Frontal cortex (tissue), 4 donors: Measurements from ENCODE around the gene DYNC2I2. TPM values are rescaled to one million over a fixed set of nuclear protein-coding genes. Genes with fewer than 3 reads are reported as not detected.

ENCODE experiments used
- DNase-seq, 2 donors: peaks; one replicate each; pipeline ENCODE4 v3.0.0; 2012; ENCODE audit warnings: low spot score in 2 of 2
- FAIRE-seq: peaks from 2 replicates; lab custom pipeline; 2012; peaks lifted over from hg19 to GRCh38; lab: Jason Lieb, UNC
- total RNA-seq: library from RNA; depleted of rRNA; stranded (reverse); fragments of >200 nt; gene quantifications from one replicate; pipeline ENCODE4 v1.2.3, GENCODE V29; 2014
- donor health status: control.
- donor health status: control.
- donor health status: control.

DYNC2I2 gene
- total RNA-seq, 1 donor from 2014 or later: 31.4 TPM

- DNase-seq (no peak), FAIRE-seq (no peak)
These were observed 16.0 kb downstream of the DYNC2I2 start for GRCh38 chr9:128640603-128641002.

GRCh38 chr9:128638580-128638979 is 18.1 kb downstream of the DYNC2I2 start:
- FAIRE-seq (no peak), DNase-seq (no peak)

- DNase-seq: no peak
- FAIRE-seq: no peak
These were observed 19.0 kb downstream of the DYNC2I2 start for GRCh38 chr9:128637656-128638055.

GRCh38 chr9:128636556-128637530 is 19.8 kb downstream of the DYNC2I2 start:
- DNase-seq (no peak), FAIRE-seq (no peak)

GRCh38 chr9:128636024-128636390 is 20.6 kb downstream of the DYNC2I2 start:
- DNase-seq: no peak
- FAIRE-seq: no peak

- FAIRE-seq (no peak), DNase-seq (peak in 1 of 2 donors; percentile 69)
These were observed 21.2 kb downstream of the DYNC2I2 start for GRCh38 chr9:128635266-128636023.

GRCh38 chr9:128634651-128635262 is 21.9 kb downstream of the DYNC2I2 start:
- DNase-seq (no peak), FAIRE-seq (no peak)

GRCh38 chr9:128634111-128634510 is 22.5 kb downstream of the DYNC2I2 start:
- FAIRE-seq (no peak), DNase-seq (no peak)

- FAIRE-seq (no peak), DNase-seq (no peak)
These were observed 23.0 kb downstream of the DYNC2I2 start for GRCh38 chr9:128633601-128634000.

GRCh38 chr9:128633057-128633456 is 23.6 kb downstream of the DYNC2I2 start:
- FAIRE-seq (no peak), DNase-seq (no peak)

- DNase-seq (no peak), FAIRE-seq (no peak)
These were observed 24.2 kb downstream of the DYNC2I2 start for GRCh38 chr9:128632486-128632885.

- no peak for DNase-seq
- FAIRE-seq: no peak
These were observed 24.6 kb downstream of the DYNC2I2 start for GRCh38 chr9:128632066-128632465.

- no peak for FAIRE-seq
- no peak for DNase-seq
These were observed 25.0 kb downstream of the DYNC2I2 start for GRCh38 chr9:128631636-128632035.

- DNase-seq (no peak), FAIRE-seq (no peak)
These were observed 26.6 kb downstream of the DYNC2I2 start for GRCh38 chr9:128629852-128630545.

GRCh38 chr9:128629136-128629535 is 27.5 kb downstream of the DYNC2I2 start:
- no peak for FAIRE-seq
- no peak for DNase-seq

GRCh38 chr9:128628471-128629048 is 28.1 kb downstream of the DYNC2I2 start:
- DNase-seq (no peak), FAIRE-seq (no peak)

- FAIRE-seq (no peak), DNase-seq (no peak)
These were observed 28.7 kb downstream of the DYNC2I2 start for GRCh38 chr9:128627906-128628305.

- FAIRE-seq (no peak), DNase-seq (no peak)
These were observed 29.4 kb downstream of the DYNC2I2 start for GRCh38 chr9:128627127-128627715.

- DNase-seq (no peak), FAIRE-seq (no peak)
These were observed 30.5 kb downstream of the DYNC2I2 start for GRCh38 chr9:128626181-128626580.
